ENCODE measurements around the gene NR6A1. TPM values are rescaled to one million over a fixed set of nuclear protein-coding genes. Genes with fewer than 3 reads are reported as not detected.

NR6A1 gene
- total RNA-seq, 1 donor from 2014 or later = 2.3 TPM

GRCh38 chr9:124803911-124804310 is 32.8 kb upstream of the NR6A1 start:
- no peaks in the 10 kb centered on the region for H3K9me3 Mint-ChIP-seq
- H3K4me1 Mint-ChIP-seq = no peaks in the 10 kb centered on the region
- H3K27ac Mint-ChIP-seq = no peak overlapping the region
- intact Hi-C loops (cut with micrococcal nuclease) = no loop called here
- H3K36me3 Mint-ChIP-seq (ENCODE audit: low read depth) = no peaks in the 10 kb centered on the region
- DNase-seq = no peak
- peaks cover 4% of the 10 kb centered on the region for H3K27me3 Mint-ChIP-seq
- no peak overlapping the region for H3K4me3 Mint-ChIP-seq

- DNase-seq = no peak
- H3K9me3 Mint-ChIP-seq = no peaks in the 10 kb centered on the region
- no peak overlapping the region for H3K4me3 Mint-ChIP-seq
- H3K27me3 Mint-ChIP-seq = peaks cover 8% of the 10 kb centered on the region
- intact Hi-C loops (cut with micrococcal nuclease) = no loop called here
- H3K4me1 Mint-ChIP-seq = no peaks in the 10 kb centered on the region
- H3K27ac Mint-ChIP-seq = no peak overlapping the region
- H3K36me3 Mint-ChIP-seq (ENCODE audit: low read depth) = no peaks in the 10 kb centered on the region
These were observed 31.3 kb upstream of the NR6A1 start for GRCh38 chr9:124802426-124802825.

- intact Hi-C loops (cut with micrococcal nuclease) = no loop called here
- Mint-ChIP-seq H3K4me1 (no peaks in the 10 kb centered on the region), H3K36me3 (ENCODE audit: low read depth) (no peaks in the 10 kb centered on the region), H3K27me3 (peaks cover 8% of the 10 kb centered on the region), H3K27ac (no peak overlapping the region), H3K4me3 (no peak overlapping the region), H3K9me3 (no peaks in the 10 kb centered on the region)
- no peak for DNase-seq
These were observed 30.2 kb upstream of the NR6A1 start for GRCh38 chr9:124801356-124801755.

- no peak for DNase-seq
- Mint-ChIP-seq H3K27ac (no peak overlapping the region), H3K4me3 (no peak overlapping the region), H3K36me3 (ENCODE audit: low read depth) (no peaks in the 10 kb centered on the region), H3K4me1 (no peaks in the 10 kb centered on the region), H3K9me3 (no peaks in the 10 kb centered on the region), H3K27me3 (peaks cover 8% of the 10 kb centered on the region)
- intact Hi-C loops (cut with micrococcal nuclease) = no loop called here
These were observed 29.5 kb upstream of the NR6A1 start for GRCh38 chr9:124800306-124801259.

GRCh38 chr9:124799274-124800006 is 28.3 kb upstream of the NR6A1 start:
- peaks cover 8% of the 10 kb centered on the region for H3K27me3 Mint-ChIP-seq
- H3K36me3 Mint-ChIP-seq (ENCODE audit: low read depth) = no peaks in the 10 kb centered on the region
- no peaks in the 10 kb centered on the region for H3K9me3 Mint-ChIP-seq
- intact Hi-C loops (cut with micrococcal nuclease) = no loop called here
- H3K4me1 Mint-ChIP-seq = no peaks in the 10 kb centered on the region
- no peak overlapping the region for H3K4me3 Mint-ChIP-seq
- H3K27ac Mint-ChIP-seq = no peak overlapping the region
- no peak for DNase-seq

GRCh38 chr9:124797343-124798103 is 26.4 kb upstream of the NR6A1 start:
- Mint-ChIP-seq H3K27ac (no peak overlapping the region), H3K4me3 (no peak overlapping the region), H3K9me3 (no peaks in the 10 kb centered on the region), H3K36me3 (ENCODE audit: low read depth) (no peaks in the 10 kb centered on the region), H3K27me3 (peaks cover 8% of the 10 kb centered on the region), H3K4me1 (no peaks in the 10 kb centered on the region)
- DNase-seq = no peak
- intact Hi-C loops (cut with micrococcal nuclease) = no loop called here

GRCh38 chr9:124795881-124796431 is 24.8 kb upstream of the NR6A1 start:
- no peak overlapping the region for H3K27ac Mint-ChIP-seq
- DNase-seq = no peak
- H3K4me1 Mint-ChIP-seq = no peaks in the 10 kb centered on the region
- H3K9me3 Mint-ChIP-seq = no peaks in the 10 kb centered on the region
- intact Hi-C loops (cut with micrococcal nuclease) = no loop called here
- no peak overlapping the region for H3K4me3 Mint-ChIP-seq
- H3K27me3 Mint-ChIP-seq = peaks cover 13% of the 10 kb centered on the region
- no peaks in the 10 kb centered on the region for H3K36me3 Mint-ChIP-seq (ENCODE audit: low read depth)

- Mint-ChIP-seq H3K27ac (no peak overlapping the region), H3K9me3 (no peaks in the 10 kb centered on the region), H3K27me3 (peaks cover 11% of the 10 kb centered on the region), H3K4me1 (no peaks in the 10 kb centered on the region), H3K4me3 (no peak overlapping the region), H3K36me3 (ENCODE audit: low read depth) (no peaks in the 10 kb centered on the region)
- intact Hi-C loops (cut with micrococcal nuclease) = no loop called here
- no peak for DNase-seq
These were observed 23.9 kb upstream of the NR6A1 start for GRCh38 chr9:124794902-124795491.

- no peak overlapping the region for H3K4me3 Mint-ChIP-seq
- H3K4me1 Mint-ChIP-seq = no peaks in the 10 kb centered on the region
- no peaks in the 10 kb centered on the region for H3K36me3 Mint-ChIP-seq (ENCODE audit: low read depth)
- no peaks in the 10 kb centered on the region for H3K9me3 Mint-ChIP-seq
- DNase-seq = no peak
- H3K27ac Mint-ChIP-seq = no peak overlapping the region
- intact Hi-C loops (cut with micrococcal nuclease) = no loop called here
- H3K27me3 Mint-ChIP-seq = peaks cover 12% of the 10 kb centered on the region
These were observed 22.0 kb upstream of the NR6A1 start for GRCh38 chr9:124793015-124793541.

GRCh38 chr9:124792257-124793014 is 21.3 kb upstream of the NR6A1 start:
- Mint-ChIP-seq H3K4me1 (no peaks in the 10 kb centered on the region), H3K4me3 (no peak overlapping the region), H3K27ac (no peak overlapping the region), H3K36me3 (ENCODE audit: low read depth) (no peaks in the 10 kb centered on the region), H3K27me3 (peaks cover 12% of the 10 kb centered on the region), H3K9me3 (no peaks in the 10 kb centered on the region)
- no peak for DNase-seq
- intact Hi-C loops (cut with micrococcal nuclease) = no loop called here

GRCh38 chr9:124790801-124791505 is 19.8 kb upstream of the NR6A1 start:
- Mint-ChIP-seq H3K27ac (no peak overlapping the region), H3K4me3 (no peak overlapping the region), H3K36me3 (ENCODE audit: low read depth) (no peaks in the 10 kb centered on the region), H3K4me1 (no peaks in the 10 kb centered on the region), H3K27me3 (peaks cover 12% of the 10 kb centered on the region), H3K9me3 (no peaks in the 10 kb centered on the region)
- DNase-seq = no peak
- intact Hi-C loops (cut with micrococcal nuclease) = no loop called here

- no peaks in the 10 kb centered on the region for H3K9me3 Mint-ChIP-seq
- H3K4me3 Mint-ChIP-seq = no peak overlapping the region
- H3K4me1 Mint-ChIP-seq = no peaks in the 10 kb centered on the region
- no peak for DNase-seq
- intact Hi-C loops (cut with micrococcal nuclease) = no loop called here
- peaks cover 12% of the 10 kb centered on the region for H3K27me3 Mint-ChIP-seq
- no peak overlapping the region for H3K27ac Mint-ChIP-seq
- H3K36me3 Mint-ChIP-seq (ENCODE audit: low read depth) = no peaks in the 10 kb centered on the region
These were observed 19.2 kb upstream of the NR6A1 start for GRCh38 chr9:124790301-124790700.
